ENCODE data around the gene AUNIP. TPM values are rescaled to one million over a fixed set of nuclear protein-coding genes. Genes with fewer than 3 reads are reported as not detected.

AUNIP gene
- total RNA-seq, 1 experiment from 2014 or later, result 17.6 TPM

- DNase-seq (no peak), ATAC-seq (no peak)
- H3K9ac ChIP-seq (ENCODE audit: low read length), result no peak overlapping the region
- no peaks in the 10 kb centered on the region for H3K9me2 ChIP-seq (replicated peaks; ENCODE audit: low read length)
- H3K4me3 ChIP-seq (ENCODE audit: low read length), result no peak overlapping the region
- POLR2A ChIA-PET (ENCODE audit: unreplicated experiment), result interaction anchor here (0.6 kb wide), 1 partner anchor 25 kb away, joined by 7 read pairs; no protein-coding TSS in a partner anchor
- H3F3A ChIP-seq (ENCODE audit: low read length, unreplicated experiment), result no peaks in the 10 kb centered on the region
- no peaks in the 10 kb centered on the region for H4K20me1 ChIP-seq (ENCODE audit: low read length)
- no peaks in the 10 kb centered on the region for H3K36me3 ChIP-seq (ENCODE audit: low read depth, low read length)
- TF ChIP-seq EZH2phosphoT487 (IDR thresholded peaks at IDR 0.05; ENCODE audit: borderline replicate concordance, low read length) (no peak), EZH2 (IDR thresholded peaks at IDR 0.05; ENCODE audit: low read length, unreplicated experiment) (no peak), CTCF (conservative IDR thresholded peaks at IDR 0.05; ENCODE audit: low read depth, low read length) (no peak)
- H3K4me2 ChIP-seq (ENCODE audit: low read length), result no peak overlapping the region
- no peaks in the 10 kb centered on the region for H3K9me3 ChIP-seq (ENCODE audit: low read length)
- H3K27ac ChIP-seq (ENCODE audit: low read length), result no peak overlapping the region
- CTCF ChIA-PET, result no interaction called here
- no peak overlapping the region for H2AFZ ChIP-seq (ENCODE audit: low read length)
- H3K4me1 ChIP-seq (ENCODE audit: insufficient read depth, low read length), result peaks cover 6% of the 10 kb centered on the region; the same call in 1 of the 2 replicates
- no peaks in the 10 kb centered on the region for H3K27me3 ChIP-seq (ENCODE audit: low read length)
- no TSS peak for BruUV-seq (replicated peaks)
- intact Hi-C loops (cut with micrococcal nuclease), result no loop called here
- H3K79me2 ChIP-seq (ENCODE audit: low read length), result peaks cover 7% of the 10 kb centered on the region; the same call in 1 of the 2 replicates
Observed at GRCh38 chr1:25877155-25877554, 17.9 kb upstream of the AUNIP start.

DNA sequence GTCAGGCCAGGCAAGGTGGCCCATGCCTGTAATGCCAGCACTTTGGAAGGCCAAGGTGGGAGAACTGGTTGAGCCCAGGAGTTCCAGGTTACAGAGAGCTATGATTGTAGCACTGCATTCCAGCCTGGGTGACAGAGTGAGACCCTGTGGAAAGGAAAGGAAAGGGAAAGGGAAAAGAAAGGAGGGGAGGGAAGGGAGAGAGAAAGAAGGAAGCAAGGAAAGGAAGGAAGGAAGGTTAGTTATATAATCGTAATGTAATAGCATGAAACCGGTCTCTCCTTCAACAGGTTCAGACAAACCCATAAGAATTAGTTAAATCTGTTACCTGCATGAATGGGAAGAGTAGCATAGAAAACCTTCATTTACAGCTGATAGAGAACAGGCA is 17.4 kb upstream of the AUNIP start:
- Histone ChIP-seq H3K27ac (ENCODE audit: low read length) (no peak overlapping the region), H3K4me1 (ENCODE audit: insufficient read depth, low read length) (peaks cover 6% of the 10 kb centered on the region; the same call in 1 of the 2 replicates), H3K4me2 (ENCODE audit: low read length) (no peak overlapping the region), H4K20me1 (ENCODE audit: low read length) (no peaks in the 10 kb centered on the region), H3K9ac (ENCODE audit: low read length) (no peak overlapping the region), H3K9me3 (ENCODE audit: low read length) (no peaks in the 10 kb centered on the region), H3K36me3 (ENCODE audit: low read depth, low read length) (no peaks in the 10 kb centered on the region), H2AFZ (ENCODE audit: low read length) (no peak overlapping the region), H3F3A (ENCODE audit: low read length, unreplicated experiment) (no peaks in the 10 kb centered on the region), H3K4me3 (ENCODE audit: low read length) (no peak overlapping the region), H3K9me2 (replicated peaks; ENCODE audit: low read length) (no peaks in the 10 kb centered on the region), H3K79me2 (ENCODE audit: low read length) (peaks cover 7% of the 10 kb centered on the region; the same call in 1 of the 2 replicates), H3K27me3 (ENCODE audit: low read length) (no peaks in the 10 kb centered on the region)
- CTCF ChIA-PET, result no interaction called here
- TF ChIP-seq EZH2phosphoT487 (IDR thresholded peaks at IDR 0.05; ENCODE audit: borderline replicate concordance, low read length), result no peak
- TF ChIP-seq CTCF (conservative IDR thresholded peaks at IDR 0.05; ENCODE audit: low read depth, low read length), result no peak
- no peak for TF ChIP-seq EZH2 (IDR thresholded peaks at IDR 0.05; ENCODE audit: low read length, unreplicated experiment)
- no peak for ATAC-seq
- intact Hi-C loops (cut with micrococcal nuclease), result no loop called here
- no TSS peak for BruUV-seq (replicated peaks)
- POLR2A ChIA-PET (ENCODE audit: unreplicated experiment), result interaction anchor here (0.6 kb wide), 2 partner anchors 25 to 353 kb away, joined by 7 to 17 read pairs; no protein-coding TSS in a partner anchor
- DNase-seq, result no peak
